ENCODE data around the gene GLIS1. TPM values are rescaled to one million over a fixed set of nuclear protein-coding genes. Genes with fewer than 3 reads are reported as not detected.

The GLIS1 gene
- total RNA-seq, 1 experiment from 2014 or later: 0.39 TPM

DNA sequence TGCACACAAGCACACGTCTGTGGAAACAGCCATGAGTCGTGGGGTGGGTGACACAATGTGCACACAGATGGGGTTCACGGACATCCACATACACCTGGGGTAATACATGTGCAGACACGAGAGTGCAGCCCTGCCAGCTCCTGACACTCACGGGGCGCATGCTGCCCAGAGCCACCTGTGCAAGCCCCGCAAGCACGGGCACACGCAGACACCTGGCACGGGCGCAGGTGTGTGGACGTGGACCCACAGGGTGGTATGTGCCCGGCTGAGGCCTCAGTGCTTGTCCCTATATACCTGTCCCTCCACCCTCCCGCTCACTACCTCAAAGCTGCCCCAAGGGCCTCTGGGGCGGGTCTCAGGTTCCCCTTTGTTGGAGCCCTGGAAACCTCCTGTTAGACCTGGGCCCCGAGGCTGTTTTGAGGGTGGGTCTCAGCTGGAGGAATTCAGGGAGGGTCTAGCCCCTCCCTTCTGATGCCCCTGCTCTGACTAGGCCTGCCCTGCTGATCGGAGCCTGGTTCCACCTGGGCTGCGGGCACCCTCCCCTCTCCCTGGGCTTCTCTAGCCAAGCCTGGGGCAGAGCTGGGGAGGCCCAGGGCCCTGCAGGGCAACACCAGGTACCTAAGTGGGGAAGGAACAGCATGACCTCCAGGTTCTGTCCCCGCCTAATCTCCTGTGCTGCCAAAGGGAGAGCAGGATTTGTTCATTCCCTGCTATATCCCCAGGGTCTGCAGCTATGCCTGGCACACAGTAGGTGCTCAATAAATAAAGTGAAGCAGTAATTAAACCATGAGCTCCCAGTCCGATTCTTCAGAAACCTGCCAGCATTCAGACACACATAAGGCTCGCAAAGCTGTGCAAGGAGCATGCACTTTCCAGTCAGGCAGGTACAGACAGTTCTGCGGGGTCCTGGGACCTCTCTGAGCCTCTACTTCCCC is 230.6 kb downstream of the GLIS1 start:
- Histone ChIP-seq H3K4me3 (replicated peaks in 1 of 2; ENCODE audit: low read depth in 1 of 2, low read length in 2 of 2) (no peak overlapping the region), H4K20me1 (ENCODE audit: insufficient read depth) (no peaks in the 10 kb centered on the region), H3K27ac (ENCODE audit: low read depth, low read length) (no peak overlapping the region), H3K4me2 (ENCODE audit: low read length) (no peak overlapping the region), H3K9me2 (ENCODE audit: insufficient read depth) (no peaks in the 10 kb centered on the region), H3K27me3 (ENCODE audit: insufficient read depth, low read length) (no peaks in the 10 kb centered on the region), H3K4me1 (ENCODE audit: control insufficient read depth in 1 of 2, insufficient read depth in 2 of 2, low read length in 2 of 2) (peaks cover 0 to 7% of the 10 kb centered on the region in 2 experiments; a peak in 2 of 4 replicates), H3K9ac (ENCODE audit: low read length) (no peak overlapping the region), H3K79me2 (ENCODE audit: insufficient read depth, low read length) (no peaks in the 10 kb centered on the region), H3K9me3 (ENCODE audit: control insufficient read depth in 1 of 2, insufficient read depth in 1 of 2, low read depth in 1 of 2, low read length in 2 of 2) (no peaks in the 10 kb centered on the region), H3K36me3 (ENCODE audit: control insufficient read depth in 1 of 2, insufficient read depth in 2 of 2, low read length in 2 of 2) (no peaks in the 10 kb centered on the region), H2AFZ (ENCODE audit: low read depth, low read length, poor library complexity, severe bottlenecking) (no peak overlapping the region)
- no TSS peak for BruUV-seq (replicated peaks)
- RAD21 ChIA-PET (ENCODE audit: low non-redundant PET in 1 of 2, low total read pairs in 2 of 2, uncharacterized antibody in 2 of 2, unreplicated experiment in 2 of 2): no interaction called here
- TF ChIP-seq EZH2phosphoT487 (IDR thresholded peaks at IDR 0.05; ENCODE audit: borderline replicate concordance) (no peak), ZNF274 (IDR thresholded peaks at IDR 0.05; ENCODE audit: low read depth, low read length) (no peak), SRF (IDR thresholded peaks at IDR 0.05; ENCODE audit: low read depth) (no peak), CEBPB (IDR thresholded peaks at IDR 0.05; ENCODE audit: low read depth) (no peak), POLR2AphosphoS5 (IDR thresholded peaks at IDR 0.05; ENCODE audit: low read depth, low read length) (no peak), JUND (IDR thresholded peaks at IDR 0.05) (no peak), SP1 (IDR thresholded peaks at IDR 0.05; ENCODE audit: low read depth) (no peak), EZH2 (IDR thresholded peaks at IDR 0.05) (no peak), SIN3A (IDR thresholded peaks at IDR 0.05; ENCODE audit: low read depth) (no peak), RAD21 (IDR thresholded peaks at IDR 0.05; ENCODE audit: low read depth) (no peak), EGR1 (IDR thresholded peaks at IDR 0.05; ENCODE audit: low read depth) (no peak)
- TF ChIP-seq, protein P1, sequence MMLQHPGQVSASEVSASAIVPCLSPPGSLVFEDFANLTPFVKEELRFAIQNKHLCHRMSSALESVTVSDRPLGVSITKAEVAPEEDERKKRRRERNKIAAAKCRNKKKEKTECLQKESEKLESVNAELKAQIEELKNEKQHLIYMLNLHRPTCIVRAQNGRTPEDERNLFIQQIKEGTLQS (IDR thresholded peaks at IDR 0.05): no peak
- TF ChIP-seq, protein P2, sequence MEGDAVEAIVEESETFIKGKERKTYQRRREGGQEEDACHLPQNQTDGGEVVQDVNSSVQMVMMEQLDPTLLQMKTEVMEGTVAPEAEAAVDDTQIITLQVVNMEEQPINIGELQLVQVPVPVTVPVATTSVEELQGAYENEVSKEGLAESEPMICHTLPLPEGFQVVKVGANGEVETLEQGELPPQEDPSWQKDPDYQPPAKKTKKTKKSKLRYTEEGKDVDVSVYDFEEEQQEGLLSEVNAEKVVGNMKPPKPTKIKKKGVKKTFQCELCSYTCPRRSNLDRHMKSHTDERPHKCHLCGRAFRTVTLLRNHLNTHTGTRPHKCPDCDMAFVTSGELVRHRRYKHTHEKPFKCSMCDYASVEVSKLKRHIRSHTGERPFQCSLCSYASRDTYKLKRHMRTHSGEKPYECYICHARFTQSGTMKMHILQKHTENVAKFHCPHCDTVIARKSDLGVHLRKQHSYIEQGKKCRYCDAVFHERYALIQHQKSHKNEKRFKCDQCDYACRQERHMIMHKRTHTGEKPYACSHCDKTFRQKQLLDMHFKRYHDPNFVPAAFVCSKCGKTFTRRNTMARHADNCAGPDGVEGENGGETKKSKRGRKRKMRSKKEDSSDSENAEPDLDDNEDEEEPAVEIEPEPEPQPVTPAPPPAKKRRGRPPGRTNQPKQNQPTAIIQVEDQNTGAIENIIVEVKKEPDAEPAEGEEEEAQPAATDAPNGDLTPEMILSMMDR (IDR thresholded peaks at IDR 0.05 in 2 of 3, conservative IDR thresholded peaks at IDR 0.05 in 1 of 3; ENCODE audit: borderline replicate concordance in 1 of 3, insufficient read depth in 1 of 3, low read depth in 2 of 3, low read length in 2 of 3): no peak
- POLR2A ChIA-PET: no interaction called here
- ATAC-seq: no peak
- no peak for DNase-seq (ENCODE audit: low read depth, low spot score)
- intact Hi-C loops (cut with micrococcal nuclease): no loop called here
- CTCF ChIA-PET: no interaction called here
